GM19099 (cell line): ENCODE data around the gene PTTG2.

Experiments used
- POLR2A ChIP-seq: IDR thresholded peaks from 3 replicates; pipeline ENCODE4 v1.6.1; 2011; ENCODE audit warnings: low read depth; ENCODE audit not compliant: insufficient read length; ENCODE audit errors: extremely low read depth

PTTG2 gene

GRCh38 chr4:37991623-37992410 is 31.6 kb downstream of the PTTG2 start:
- no peak for TF ChIP-seq POLR2A

- no peak for TF ChIP-seq POLR2A
Measured at GRCh38 chr4:37993806-37994205, 33.6 kb downstream of the PTTG2 start.

- TF ChIP-seq POLR2A, result no peak
Measured at GRCh38 chr4:37994569-37994968, 34.4 kb downstream of the PTTG2 start.

GRCh38 chr4:37995299-37995821 is 35.2 kb downstream of the PTTG2 start:
- no peak for TF ChIP-seq POLR2A

GRCh38 chr4:37995981-37996775 is 36.0 kb downstream of the PTTG2 start:
- TF ChIP-seq POLR2A, result no peak

GRCh38 chr4:37998226-37998625 is 38.0 kb downstream of the PTTG2 start:
- no peak for TF ChIP-seq POLR2A

GRCh38 chr4:37999000-37999716 is 39.0 kb downstream of the PTTG2 start:
- no peak for TF ChIP-seq POLR2A

- TF ChIP-seq POLR2A, result no peak
Measured at GRCh38 chr4:37999965-38000364, 39.8 kb downstream of the PTTG2 start.

- no peak for TF ChIP-seq POLR2A
Measured at GRCh38 chr4:38001927-38002326, 41.7 kb downstream of the PTTG2 start.

- TF ChIP-seq POLR2A, result no peak
Measured at GRCh38 chr4:38002451-38003071, 42.4 kb downstream of the PTTG2 start.

GRCh38 chr4:38003102-38003501 is 42.9 kb downstream of the PTTG2 start:
- no peak for TF ChIP-seq POLR2A

- TF ChIP-seq POLR2A, result no peak
Measured at GRCh38 chr4:38003628-38004027, 43.4 kb downstream of the PTTG2 start.

GRCh38 chr4:38004062-38004461 is 43.9 kb downstream of the PTTG2 start:
- no peak for TF ChIP-seq POLR2A

GRCh38 chr4:38004887-38005286 is 44.7 kb downstream of the PTTG2 start:
- TF ChIP-seq POLR2A, result no peak

GRCh38 chr4:38005637-38006036 is 45.4 kb downstream of the PTTG2 start:
- TF ChIP-seq POLR2A, result no peak
